RWPE2 (cell line): ENCODE results near the gene ZBTB7C.

Source experiments
- ATAC-seq: fragments of 200-7000 bp; cut with Tn5 transposase; 3 replicates; pipeline ENCODE4 v1.9.1; 2021; ENCODE audit warnings: low read depth
- DNase-seq: peaks from one replicate; pipeline ENCODE4 v3.0.0-alpha.2; 2020; ENCODE audit warnings: low spot score
- H3K27ac ChIP-seq: fragments of 450-650 bp; 2 replicates; pipeline ENCODE4 v1.5.1; 2017; ENCODE audit warnings: mild to moderate bottlenecking; ENCODE audit not compliant: poor library complexity, severe bottlenecking
- H3K27me3 ChIP-seq: fragments of 250-450 bp; sonication (Bioruptor Pico); 2 replicates; pipeline ENCODE4 v1.5.1; 2021; ENCODE audit warnings: mild to moderate bottlenecking, moderate library complexity; ENCODE audit not compliant: insufficient read depth, poor library complexity, severe bottlenecking
- H3K36me3 ChIP-seq: fragments of 250-450 bp; sonication (Bioruptor Pico); 2 replicates; pipeline ENCODE4 v1.5.1; 2020; ENCODE audit warnings: low read depth, mild to moderate bottlenecking, moderate library complexity
- H3K4me1 ChIP-seq: fragments of 250-450 bp; sonication (Bioruptor Pico); 2 replicates; pipeline ENCODE4 v1.5.1; 2021; ENCODE audit warnings: mild to moderate bottlenecking, moderate library complexity; ENCODE audit not compliant: insufficient read depth, poor library complexity, severe bottlenecking
- H3K4me3 ChIP-seq: fragments of 250-450 bp; sonication (Bioruptor Pico); 2 replicates; pipeline ENCODE4 v1.5.1; 2021; ENCODE audit warnings: mild to moderate bottlenecking, moderate library complexity; ENCODE audit not compliant: severe bottlenecking
- H3K9me3 ChIP-seq: fragments of 250-450 bp; sonication (Bioruptor Pico); 2 replicates; pipeline ENCODE4 v1.5.1; 2021; ENCODE audit warnings: mild to moderate bottlenecking, moderate library complexity; ENCODE audit not compliant: severe bottlenecking
- CTCF ChIP-seq: fragments of 450-650 bp; IDR thresholded peaks from one replicate; pipeline ENCODE4 v1.5.1; 2017; ENCODE audit warnings: mild to moderate bottlenecking, moderate library complexity; ENCODE audit not compliant: poor library complexity, severe bottlenecking

ZBTB7C gene

DNA sequence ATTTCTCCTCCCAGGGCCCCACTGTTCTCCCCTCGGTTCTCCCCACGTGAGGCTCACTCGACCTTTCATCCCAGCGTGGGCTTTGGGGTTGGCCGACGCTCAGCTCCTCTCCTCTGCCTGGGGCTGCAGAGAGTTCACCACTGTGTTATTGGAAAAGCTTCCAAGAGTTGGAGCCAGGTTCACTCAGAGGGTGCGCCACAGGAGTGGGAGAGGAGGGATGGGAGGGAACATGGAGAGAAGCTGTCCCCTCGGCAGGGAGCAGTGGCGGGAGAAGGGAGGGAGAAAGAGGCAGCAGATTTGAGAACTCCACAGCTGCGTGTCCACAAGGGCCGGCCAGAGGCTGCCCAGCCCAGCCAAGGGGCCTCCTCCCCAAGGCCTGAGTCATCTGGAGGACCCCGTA, 281.6 kb downstream of the ZBTB7C start:
- no peaks in the 10 kb centered on the region for H3K36me3 ChIP-seq
- ATAC-seq (no peak), DNase-seq (no peak)
- no peaks in the 10 kb centered on the region for H3K4me1 ChIP-seq
- no peak overlapping the region for H3K4me3 ChIP-seq
- no peaks in the 10 kb centered on the region for H3K9me3 ChIP-seq
- H3K27me3 ChIP-seq, result no peaks in the 10 kb centered on the region
- no peak overlapping the region for H3K27ac ChIP-seq
- no peak for TF ChIP-seq CTCF

DNA sequence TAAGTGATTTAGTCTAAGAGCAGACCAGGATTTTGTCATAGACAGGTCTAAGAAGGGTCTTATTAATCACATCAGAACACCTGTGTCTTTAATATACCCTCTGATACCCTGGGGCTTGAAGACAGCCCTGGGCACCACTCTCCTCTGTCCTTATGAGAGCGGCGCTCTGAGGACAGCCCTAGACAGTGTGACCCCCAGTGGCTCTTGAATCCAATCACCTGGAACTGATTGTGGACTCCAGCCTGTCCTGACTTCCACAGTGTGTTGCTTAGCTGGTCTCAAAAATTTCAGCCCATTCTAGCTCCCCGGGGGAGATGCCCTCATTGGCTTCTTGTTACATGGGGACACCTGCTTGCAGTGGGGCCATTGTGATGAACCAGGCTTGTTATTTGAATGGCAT, 282.9 kb downstream of the ZBTB7C start:
- ATAC-seq (no peak), DNase-seq (no peak)
- Histone ChIP-seq H3K36me3 (no peaks in the 10 kb centered on the region), H3K27me3 (no peaks in the 10 kb centered on the region), H3K4me1 (no peaks in the 10 kb centered on the region), H3K9me3 (no peaks in the 10 kb centered on the region), H3K4me3 (no peak overlapping the region), H3K27ac (no peak overlapping the region)
- TF ChIP-seq CTCF, result no peak

DNA sequence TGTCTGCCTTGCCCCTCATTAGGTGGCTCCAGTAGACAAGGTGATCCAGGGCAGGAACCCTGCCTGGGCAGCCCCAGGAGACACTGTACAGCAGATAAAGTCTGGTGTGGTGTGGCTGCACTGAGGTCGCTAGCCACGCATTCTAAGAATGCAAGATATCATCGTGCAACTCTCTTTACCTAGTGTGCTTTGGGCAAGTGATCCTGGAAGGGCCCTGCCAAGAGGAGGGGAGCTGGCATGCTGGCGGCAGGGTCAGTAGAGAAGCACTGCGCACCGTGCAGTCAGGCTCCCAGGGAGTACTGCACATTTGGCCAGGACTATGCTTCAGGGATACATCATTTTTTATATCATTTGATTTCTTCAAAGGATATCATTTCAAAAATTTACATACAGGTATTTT, 283.5 kb downstream of the ZBTB7C start:
- H3K9me3 ChIP-seq, result no peaks in the 10 kb centered on the region
- no peak for TF ChIP-seq CTCF
- DNase-seq (no peak), ATAC-seq (no peak)
- no peaks in the 10 kb centered on the region for H3K4me1 ChIP-seq
- H3K36me3 ChIP-seq, result no peaks in the 10 kb centered on the region
- no peak overlapping the region for H3K27ac ChIP-seq
- H3K4me3 ChIP-seq, result no peak overlapping the region
- no peaks in the 10 kb centered on the region for H3K27me3 ChIP-seq

DNA sequence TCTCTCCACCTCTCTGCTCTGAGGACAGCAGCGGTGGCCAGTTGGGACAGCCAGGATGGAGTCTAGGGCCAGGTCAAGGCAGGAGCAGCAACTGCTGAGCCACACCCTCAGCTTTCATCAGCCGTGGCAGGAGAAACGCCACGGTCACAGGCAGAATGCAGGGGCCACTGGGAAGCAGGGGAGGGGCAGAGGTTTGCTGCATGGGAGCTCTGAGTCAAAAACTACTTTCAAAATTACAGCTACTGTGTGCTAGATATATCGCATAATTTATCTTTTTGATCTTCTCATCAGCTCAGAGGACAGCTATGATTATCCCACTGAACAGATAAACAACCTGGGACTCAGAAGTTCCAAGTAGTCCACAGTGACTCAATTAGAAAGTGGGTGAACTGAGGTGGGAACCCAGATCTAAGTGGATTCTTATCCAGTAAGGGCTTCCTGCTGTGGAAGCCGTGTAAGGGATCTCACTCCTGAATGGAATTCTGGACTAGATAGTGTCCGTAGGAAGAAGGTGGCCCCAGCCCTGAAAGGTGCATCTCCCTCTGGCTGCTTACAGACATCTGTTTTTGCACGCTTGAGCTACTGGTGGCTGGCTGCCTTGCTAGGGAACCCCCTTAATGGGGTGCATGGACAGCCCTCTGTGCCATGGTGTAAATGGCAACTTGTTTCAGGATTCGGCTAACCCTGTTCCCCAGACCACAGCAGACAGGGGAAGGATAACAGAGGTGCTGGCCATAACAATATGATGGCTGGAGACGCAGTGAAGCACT, 284.1 kb downstream of the ZBTB7C start:
- ATAC-seq, result no peak
- H3K4me3 ChIP-seq, result no peak overlapping the region
- no peak for DNase-seq
- H3K36me3 ChIP-seq, result no peaks in the 10 kb centered on the region
- no peaks in the 10 kb centered on the region for H3K27me3 ChIP-seq
- no peaks in the 10 kb centered on the region for H3K4me1 ChIP-seq
- no peaks in the 10 kb centered on the region for H3K9me3 ChIP-seq
- H3K27ac ChIP-seq, result no peak overlapping the region
- TF ChIP-seq CTCF, result no peak

DNA sequence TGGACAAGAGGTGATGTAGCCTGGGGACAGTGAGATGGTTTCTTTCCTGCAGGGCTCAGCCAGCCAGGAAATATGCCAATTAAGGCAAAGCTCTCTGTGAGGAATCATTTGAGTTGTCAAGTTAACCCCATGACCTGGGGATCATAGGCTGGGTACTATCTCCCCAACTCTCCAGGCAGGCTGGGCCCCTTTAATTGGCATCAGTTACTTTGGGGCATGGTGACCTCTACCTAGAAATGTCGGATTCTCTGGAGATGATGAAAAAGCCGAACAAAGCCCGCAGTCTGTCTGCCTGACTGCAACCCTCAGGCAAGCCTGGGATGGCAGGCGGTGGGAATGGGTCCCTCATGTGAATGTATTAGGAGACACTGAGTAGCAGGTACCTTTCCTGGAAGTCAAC, 285.2 kb downstream of the ZBTB7C start:
- Histone ChIP-seq H3K36me3 (no peaks in the 10 kb centered on the region), H3K27ac (no peak overlapping the region), H3K4me1 (no peaks in the 10 kb centered on the region), H3K4me3 (no peak overlapping the region), H3K27me3 (no peaks in the 10 kb centered on the region), H3K9me3 (no peaks in the 10 kb centered on the region)
- TF ChIP-seq CTCF, result no peak
- DNase-seq (no peak), ATAC-seq (no peak)
